AG04450 (cell line): ENCODE data around the gene BANF1. TPM values are rescaled to one million over a fixed set of nuclear protein-coding genes. Genes with fewer than 3 reads are reported as not detected.
A peak's percentile ranks its signal among the peaks of the same experiment; 100 is the strongest.

Experiments
- CTCF ChIA-PET: fragments of 300-600, 350-600 bp; formaldehyde crosslinking; extraction: SDS; loops from one replicate; lab custom pipeline; 2022; ENCODE audit warnings: antibody characterized with exemption, inconsistent platforms; lab: Charles Lee
- POLR2A ChIA-PET: fragments of 350-600 bp; formaldehyde crosslinking; extraction: SDS; loops from one replicate; lab custom pipeline; 2021; ENCODE audit warnings: antibody characterized with exemption, inconsistent platforms; lab: Yijun Ruan, JAX
- DNase-seq: peaks from one replicate; pipeline ENCODE4 v3.0.0-alpha.2; 2011; ENCODE audit warnings: low read depth, low spot score
- H3K27ac ChIP-seq: one replicate; pipeline ENCODE4 v1.5.1; 2012; ENCODE audit warnings: low read depth, low read length, control low read depth
- H3K27me3 ChIP-seq: one replicate; pipeline ENCODE4 v1.6.0; 2012; ENCODE audit warnings: low read length; ENCODE audit not compliant: control insufficient read depth, insufficient read depth
- H3K4me3 ChIP-seq: 2 replicates; pipeline ENCODE4 v1.5.1; 2011; ENCODE audit warnings: mild to moderate bottlenecking, low read depth, low read length, control low read depth
- H3K9me3 ChIP-seq: 2 replicates; pipeline ENCODE4 v1.5.1; 2012; ENCODE audit warnings: low read length; ENCODE audit not compliant: control insufficient read depth, insufficient read depth
- polyA plus RNA-seq: library from polyadenylated mRNA; depleted of rRNA; stranded (reverse); fragments of >200 nt; gene quantifications from 2 replicates; pipeline ENCODE4 v1.2.3, GENCODE V29; 2011; rRNA removed
- TF ChIP-seq, protein P1 (sequence below): IDR thresholded peaks from 2 replicates; pipeline ENCODE4 v1.5.1; 2011; ENCODE audit warnings: low read depth, low read length, control low read depth, inconsistent platforms

BANF1 gene
- polyA plus RNA-seq, 1 experiment: 227 TPM

DNA sequence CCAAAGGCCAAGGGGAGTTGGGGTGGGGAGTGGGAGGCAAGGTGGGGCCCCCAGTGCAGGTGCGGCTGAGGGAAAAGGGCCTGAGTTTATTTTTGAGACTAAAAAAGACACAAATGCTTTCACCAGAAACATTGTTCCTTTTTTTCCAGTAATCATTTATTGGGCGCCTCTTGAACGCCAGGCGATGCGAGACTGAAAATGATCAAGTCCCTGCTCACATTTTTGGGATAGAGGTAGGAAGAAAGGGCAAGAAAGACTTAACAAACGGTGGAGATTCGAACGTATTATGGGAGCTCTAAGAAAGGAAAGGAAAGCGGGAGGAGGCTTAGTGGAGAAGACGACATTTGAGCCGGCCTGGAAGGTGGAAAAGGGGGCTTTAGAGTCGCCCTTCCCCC is 49.1 kb downstream of the BANF1 start:
- TF ChIP-seq, protein P1, sequence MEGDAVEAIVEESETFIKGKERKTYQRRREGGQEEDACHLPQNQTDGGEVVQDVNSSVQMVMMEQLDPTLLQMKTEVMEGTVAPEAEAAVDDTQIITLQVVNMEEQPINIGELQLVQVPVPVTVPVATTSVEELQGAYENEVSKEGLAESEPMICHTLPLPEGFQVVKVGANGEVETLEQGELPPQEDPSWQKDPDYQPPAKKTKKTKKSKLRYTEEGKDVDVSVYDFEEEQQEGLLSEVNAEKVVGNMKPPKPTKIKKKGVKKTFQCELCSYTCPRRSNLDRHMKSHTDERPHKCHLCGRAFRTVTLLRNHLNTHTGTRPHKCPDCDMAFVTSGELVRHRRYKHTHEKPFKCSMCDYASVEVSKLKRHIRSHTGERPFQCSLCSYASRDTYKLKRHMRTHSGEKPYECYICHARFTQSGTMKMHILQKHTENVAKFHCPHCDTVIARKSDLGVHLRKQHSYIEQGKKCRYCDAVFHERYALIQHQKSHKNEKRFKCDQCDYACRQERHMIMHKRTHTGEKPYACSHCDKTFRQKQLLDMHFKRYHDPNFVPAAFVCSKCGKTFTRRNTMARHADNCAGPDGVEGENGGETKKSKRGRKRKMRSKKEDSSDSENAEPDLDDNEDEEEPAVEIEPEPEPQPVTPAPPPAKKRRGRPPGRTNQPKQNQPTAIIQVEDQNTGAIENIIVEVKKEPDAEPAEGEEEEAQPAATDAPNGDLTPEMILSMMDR: no peak
- no peak for DNase-seq
- H3K9me3 ChIP-seq: no peaks in the 10 kb centered on the region; the same call in 1 of the 2 replicates
- H3K27me3 ChIP-seq: peaks cover 4% of the 10 kb centered on the region
- H3K27ac ChIP-seq: peak overlapping the region; percentile 83
- peak overlapping the region; percentile 87 for H3K4me3 ChIP-seq
- POLR2A ChIA-PET: interaction anchor here (0.6 to 2.6 kb wide), 5 partner anchors 16 to 632 kb away, joined by 3 to 12 read pairs (median 5); partner anchors contain the start of gene PACS1
- CTCF ChIA-PET: interaction anchor here (1.2 to 7.0 kb wide), 3 partner anchors 16 to 162 kb away, joined by 3 to 103 read pairs (median 35); no protein-coding TSS in a partner anchor

DNA sequence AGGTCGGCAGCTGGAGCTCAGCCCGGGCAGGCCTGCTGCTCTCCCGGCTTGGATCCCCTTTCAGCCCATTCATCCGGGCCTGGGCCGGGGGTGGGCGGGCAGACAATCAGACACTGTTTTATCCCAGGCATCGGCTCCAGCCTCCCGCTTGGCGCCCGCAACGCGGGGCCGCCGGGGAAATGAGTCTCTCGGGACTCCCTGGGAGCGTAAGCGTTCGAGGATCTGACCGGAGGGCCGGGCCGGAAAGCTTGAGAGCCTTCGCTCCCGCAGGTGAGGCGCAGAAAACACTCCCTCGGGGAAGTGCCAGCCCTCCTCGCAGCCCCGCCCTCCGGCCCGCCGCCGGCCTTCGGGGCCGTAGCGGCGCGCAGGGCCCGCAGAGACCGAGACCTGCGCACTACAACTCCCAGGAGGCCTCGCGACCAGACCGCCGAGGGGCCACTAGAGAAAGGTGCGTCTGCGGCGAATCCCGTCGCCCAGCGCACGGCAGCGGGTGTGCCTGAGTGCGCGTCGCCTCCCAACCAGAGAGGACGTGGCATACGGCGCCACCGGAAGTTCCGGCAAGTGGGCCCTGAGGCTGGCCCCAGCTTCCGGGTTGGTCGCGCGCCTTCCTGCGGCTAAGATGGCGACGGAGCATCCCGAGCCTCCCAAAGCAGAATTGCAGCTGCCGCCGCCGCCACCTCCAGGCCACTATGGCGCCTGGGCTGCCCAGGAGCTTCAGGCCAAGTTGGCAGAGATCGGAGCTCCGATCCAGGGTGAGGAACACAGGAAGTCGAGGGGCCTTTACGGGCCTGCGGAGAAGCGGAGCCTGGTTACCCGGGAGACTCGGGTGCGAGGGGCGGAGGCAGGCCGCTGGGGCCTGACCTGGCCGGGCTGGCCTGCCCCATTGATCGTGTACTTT is 49.7 kb downstream of the BANF1 start, which contains the start of gene SF3B2:
Gene SF3B2, plus strand, starts transcription at position 599 of the 898 bp plus-strand sequence. Its CDS starts 21 bp downstream, at position 620.
- peak within 1 kb of the TSS; percentile 87 for H3K4me3 ChIP-seq
- H3K27me3 ChIP-seq: peaks cover 4% of the 10 kb centered on the region
- ChIA-PET POLR2A (interaction anchor here (0.6 to 2.6 kb wide), 9 partner anchors 12 to 633 kb away, joined by 3 to 12 read pairs (median 3); partner anchors contain the start of genes BANF1, FOSL1 and PACS1), CTCF (interaction anchor here (0.9 to 7.0 kb wide), 5 partner anchors 8 to 171 kb away, joined by 3 to 103 read pairs (median 4); no protein-coding TSS in a partner anchor)
- H3K27ac ChIP-seq: peak within 1 kb of the TSS; percentile 83
- no peaks in the 10 kb centered on the region; the same call in 1 of the 2 replicates for H3K9me3 ChIP-seq
- TF ChIP-seq, protein P1: no peak
- peak; percentile 96 for DNase-seq

DNA sequence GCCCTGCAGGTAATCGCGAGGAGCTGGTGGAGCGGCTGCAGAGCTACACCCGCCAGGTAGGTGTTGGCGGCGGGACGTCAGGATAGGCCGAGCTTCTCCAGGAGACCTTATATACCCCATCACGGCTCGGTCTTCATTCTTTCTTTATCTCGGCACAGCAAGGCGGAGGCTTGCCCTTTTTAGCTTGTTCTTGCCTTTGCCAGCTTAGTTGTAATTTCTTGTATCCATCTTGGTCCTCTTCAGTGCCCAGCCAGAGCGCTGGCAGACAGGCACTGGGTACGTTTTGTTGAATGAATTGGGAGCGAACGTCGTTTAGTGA is 50.3 kb downstream of the BANF1 start:
- TF ChIP-seq, protein P1: no peak
- DNase-seq: no peak
- Histone ChIP-seq H3K27me3 (peaks cover 4% of the 10 kb centered on the region), H3K9me3 (no peaks in the 10 kb centered on the region; the same call in 1 of the 2 replicates), H3K4me3 (peak overlapping the region; percentile 87), H3K27ac (peak overlapping the region; percentile 65)
- CTCF ChIA-PET: interaction anchor here (0.7 to 7.0 kb wide), 6 partner anchors 9 to 170 kb away, joined by 3 to 103 read pairs (median 4); no protein-coding TSS in a partner anchor
- POLR2A ChIA-PET: interaction anchor here (1.1 to 2.6 kb wide), 3 partner anchors 11 to 31 kb away, joined by 3 to 12 read pairs (median 3); partner anchors contain the start of gene PACS1

Other genes starting within 250 kb of the BANF1 start
- 2.6 and 3.3 TPM in 2 replicates for gene AP5B1, start 221.5 kb upstream of the BANF1 start, polyA plus RNA-seq
- not detected in 2 replicates for gene OVOL1, start 215.4 kb upstream of the BANF1 start, polyA plus RNA-seq
- gene SNX32, start 168.5 kb upstream of the BANF1 start, polyA plus RNA-seq: 0.30 and 0.57 TPM in 2 replicates
- gene CFL1, start 144.3 kb upstream of the BANF1 start, polyA plus RNA-seq: 1,553 and 1,822 TPM in 2 replicates
- gene MUS81, start 142.1 kb upstream of the BANF1 start, polyA plus RNA-seq: 23.8 and 27.5 TPM in 2 replicates
- 190 and 279 TPM in 2 replicates for gene EFEMP2, start 129.7 kb upstream of the BANF1 start, polyA plus RNA-seq
- not detected in 2 replicates for gene CTSW, start 122.7 kb upstream of the BANF1 start, polyA plus RNA-seq
- gene FIBP, start 114.0 kb upstream of the BANF1 start, polyA plus RNA-seq: 126 and 160 TPM in 2 replicates
- 13.1 and 20.2 TPM in 2 replicates for gene CCDC85B, start 111.8 kb upstream of the BANF1 start, polyA plus RNA-seq
- gene FOSL1, start 102.1 kb upstream of the BANF1 start, polyA plus RNA-seq: 7.9 and 16.1 TPM in 2 replicates
- 32.9 and 52.2 TPM in 2 replicates for gene C11orf68, start 83.4 kb upstream of the BANF1 start, polyA plus RNA-seq
- gene DRAP1, start 83.1 kb upstream of the BANF1 start, polyA plus RNA-seq: 96.9 and 130 TPM in 2 replicates
- not detected in 2 replicates for gene TSGA10IP, start 57.0 kb upstream of the BANF1 start, polyA plus RNA-seq
- 14.3 and 15.7 TPM in 2 replicates for gene SART1, start 40.8 kb upstream of the BANF1 start, polyA plus RNA-seq
- gene EIF1AD, start 346 bp upstream of the BANF1 start, polyA plus RNA-seq: 23.9 and 24.0 TPM in 2 replicates
- 0.69 and 1.0 TPM in 2 replicates for gene CST6, start 9.5 kb downstream of the BANF1 start, polyA plus RNA-seq
- 0.25 and 0.40 TPM in 2 replicates for gene CATSPER1, start 24.0 kb downstream of the BANF1 start, polyA plus RNA-seq
- 0.09 and 0.11 TPM in 2 replicates for gene GAL3ST3, start 46.7 kb downstream of the BANF1 start, polyA plus RNA-seq
- 88.2 and 97.1 TPM in 2 replicates for gene SF3B2, start 49.9 kb downstream of the BANF1 start, polyA plus RNA-seq
- gene PACS1, start 67.8 kb downstream of the BANF1 start, polyA plus RNA-seq: 27.1 and 32.5 TPM in 2 replicates